DOHH2 (cell line): ENCODE measurements around the gene KMT2B.

Experiments
- CTCF ChIP-seq: fragments of 200-600 bp; sonication (generic); IDR thresholded peaks from one replicate; pipeline ENCODE4 v1.5.1; 2014; ENCODE audit warnings: antibody characterized with exemption, mild to moderate bottlenecking, low read depth, low read length; ENCODE audit not compliant: poor library complexity, severe bottlenecking
- EZH2phosphoT487 ChIP-seq: fragments of 200-600 bp; sonication (generic); IDR thresholded peaks from 2 replicates; pipeline ENCODE4 v1.6.1; 2017; ENCODE audit warnings: borderline replicate concordance, mild to moderate bottlenecking, antibody characterized with exemption, low read length, moderate library complexity, mixed read lengths

DNA sequence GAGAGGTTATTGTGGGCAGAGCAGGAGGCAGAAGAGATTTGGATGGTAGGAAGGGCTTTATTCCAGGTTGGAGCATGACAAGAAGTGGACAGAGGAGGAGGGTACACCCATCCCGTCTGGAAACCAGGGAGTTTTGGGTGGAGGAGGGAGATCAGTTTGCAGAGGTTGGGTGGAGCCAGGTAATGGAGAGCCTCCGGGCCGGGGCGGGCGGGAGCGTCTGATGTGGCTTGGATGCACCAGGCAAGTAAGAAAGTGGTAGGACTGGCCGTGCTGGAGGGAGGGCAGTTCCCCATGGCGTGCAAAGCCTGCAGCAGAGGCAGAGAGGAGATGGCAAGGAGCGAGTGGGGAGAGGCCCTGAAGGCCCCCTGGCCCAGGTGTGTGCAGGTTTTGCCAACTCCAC lies 13.6 kb downstream of the KMT2B start:
- TF ChIP-seq CTCF = no peak
- no peak for TF ChIP-seq EZH2phosphoT487
